NK-92 (cell line): ENCODE measurements around the gene PPP1R1A.

Source experiments
- DNase-seq: peaks from one replicate; lab custom pipeline; 2025; ENCODE audit not compliant: unreplicated experiment; lab: John Stamatoyannopoulos, UW

Gene PPP1R1A

GRCh38 chr12:54538136-54538700 is 50.2 kb downstream of the PPP1R1A start:
- DNase-seq = no peak

DNA sequence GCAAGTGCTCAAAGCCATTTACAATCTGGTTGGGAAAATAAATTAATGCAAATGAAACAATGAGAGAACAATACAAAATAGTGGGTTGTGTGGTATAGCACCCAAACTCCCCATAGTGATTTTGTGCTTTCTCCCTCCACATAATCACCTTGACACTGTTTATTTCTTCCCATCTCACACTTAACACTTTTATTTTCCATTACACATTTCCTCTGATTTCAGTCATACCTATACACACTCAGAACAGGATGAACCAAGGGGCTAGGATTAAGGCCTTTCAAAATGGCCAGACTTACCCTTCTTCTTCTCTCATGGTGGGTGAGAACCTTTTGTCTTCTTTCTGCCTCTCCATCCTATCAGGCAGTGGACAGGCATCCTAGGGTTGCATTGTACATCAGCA is 53.0 kb downstream of the PPP1R1A start:
- no peak for DNase-seq

DNA sequence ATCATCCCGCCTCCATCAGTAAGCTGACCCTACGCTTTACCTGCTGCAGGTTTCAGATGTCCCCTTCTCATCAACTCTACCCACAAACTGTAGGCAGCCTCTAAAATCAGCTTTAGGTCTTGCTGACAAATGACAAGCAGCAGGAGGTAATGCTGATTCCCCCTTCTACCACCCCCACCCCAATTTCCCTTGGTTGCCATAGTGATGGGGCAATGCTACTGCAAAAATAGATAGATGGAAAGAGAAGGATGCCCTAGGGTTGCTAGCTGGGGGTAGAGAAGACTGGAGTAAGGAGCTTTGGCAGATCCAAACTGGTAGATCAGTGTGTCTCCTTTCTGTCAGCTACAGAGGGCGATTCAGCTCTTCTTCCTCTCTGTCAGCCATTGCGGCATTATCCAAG is 58.9 kb downstream of the PPP1R1A start:
- no peak for DNase-seq
